Common myeloid progenitor, CD34-positive (primary cell): Measurements from ENCODE around the gene METTL24.

Experiments used
- CTCF ChIA-PET: fragments of 350-600 bp; sonication (Branson Sonifier 250); formaldehyde crosslinking; loops from one replicate; lab custom pipeline; 2021; ENCODE audit warnings: antibody characterized with exemption; lab: Charles Lee
- POLR2A ChIA-PET: fragments of 350-600 bp; sonication (Branson Sonifier 250); formaldehyde crosslinking; loops from one replicate; lab custom pipeline; 2021; ENCODE audit warnings: antibody characterized with exemption; lab: Charles Lee
- DNase-seq, 3 donors: peaks; one replicate each; pipeline versions ENCODE4 v3.0.0 to v3.0.0-alpha.2; 2013
- H3K27ac ChIP-seq, 2 experiments: 1 replicate in 1 of 2; 2 replicates in 1 of 2; pipeline ENCODE4 v1.7.0; 2013; ENCODE audit warnings: inconsistent platforms in 2 of 2, low read length in 2 of 2, mild to moderate bottlenecking in 2 of 2, low read depth in 1 of 2, moderate library complexity in 1 of 2; ENCODE audit not compliant: severe bottlenecking in 2 of 2, insufficient read depth in 1 of 2, poor library complexity in 1 of 2
- H3K27me3 ChIP-seq, 5 experiments: replicated peaks in 2 of 5; 1 replicate in 3 of 5; 2 replicates in 2 of 5; pipeline versions ENCODE4 v1.6.1 to v1.7.0; 2013; ENCODE audit warnings: low read length in 4 of 5, mild to moderate bottlenecking in 2 of 5, moderate library complexity in 2 of 5, inconsistent platforms in 1 of 5; ENCODE audit not compliant: insufficient read depth in 5 of 5, control insufficient read depth in 4 of 5
- H3K36me3 ChIP-seq, 4 experiments: 1 replicate in 2 of 4; 2 replicates in 2 of 4; pipeline versions ENCODE4 v1.6.1 to v1.7.0; 2013; ENCODE audit warnings: low read length in 3 of 4, control low read depth in 1 of 4, mild to moderate bottlenecking in 1 of 4; ENCODE audit not compliant: control insufficient read depth in 4 of 4, insufficient read depth in 4 of 4
- H3K4me1 ChIP-seq, 4 experiments: 1 replicate in 3 of 4; 2 replicates in 1 of 4; pipeline versions ENCODE4 v1.6.1 to v1.7.1; 2013; ENCODE audit warnings: low read length in 3 of 4, mild to moderate bottlenecking in 3 of 4, control low read depth in 1 of 4, inconsistent platforms in 1 of 4, moderate library complexity in 1 of 4; ENCODE audit not compliant: control insufficient read depth in 4 of 4, insufficient read depth in 4 of 4; ENCODE audit errors: control extremely low read depth in 1 of 4
- H3K4me3 ChIP-seq, 7 experiments: 1 replicate in 4 of 7; 2 replicates in 3 of 7; pipeline versions ENCODE4 v1.5.1 to v1.7.0; 2013; ENCODE audit warnings: mild to moderate bottlenecking in 7 of 7, low read length in 6 of 7, moderate library complexity in 6 of 7, inconsistent platforms in 2 of 7, low read depth in 2 of 7, control low read depth in 1 of 7; ENCODE audit not compliant: insufficient read depth in 4 of 7, control insufficient read depth in 1 of 7; ENCODE audit errors: extremely low read depth in 1 of 7
- H3K9me3 ChIP-seq, 5 experiments: 1 replicate in 4 of 5; 2 replicates in 1 of 5; pipeline versions ENCODE4 v1.6.1 to v1.7.1; 2013; ENCODE audit warnings: low read length in 4 of 5, mild to moderate bottlenecking in 2 of 5, inconsistent platforms in 1 of 5, low read depth in 1 of 5, moderate library complexity in 1 of 5; ENCODE audit not compliant: control insufficient read depth in 4 of 5, insufficient read depth in 2 of 5; ENCODE audit errors: control extremely low read depth in 1 of 5
- WGBS: methylation state at CpG from one replicate; pipeline ENCODE4 v1.1.5; 2013; ENCODE audit not compliant: insufficient coverage; 5-methylcytosine and 5-hydroxymethylcytosine counted together

METTL24 gene

DNA sequence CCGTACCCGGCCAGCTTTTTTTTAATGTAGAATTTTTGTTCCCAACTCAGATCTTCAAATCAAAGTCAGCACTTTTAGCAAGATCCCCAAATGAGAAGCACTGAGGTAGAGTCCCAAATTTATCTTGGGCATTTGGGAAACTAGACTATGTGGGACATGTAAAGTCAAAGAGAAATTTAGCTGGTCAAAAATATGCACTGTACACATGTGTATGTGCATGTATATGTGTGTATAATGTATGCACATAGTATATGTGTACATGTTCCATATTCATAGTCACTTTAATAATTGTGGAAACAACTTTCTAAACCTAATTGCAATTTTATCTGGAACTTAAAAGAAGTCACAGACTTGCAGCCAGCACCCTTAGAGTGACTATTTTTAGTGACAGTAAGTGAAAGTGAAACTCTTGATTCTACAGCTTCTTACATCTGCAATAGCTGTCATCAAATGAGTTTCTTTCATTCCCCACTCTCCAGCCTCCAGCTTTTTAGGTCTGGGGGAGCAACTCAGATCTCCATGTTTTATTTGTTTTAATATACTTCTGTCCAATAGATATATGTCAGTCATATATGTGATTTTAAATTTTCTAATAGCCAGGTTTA, 124.3 kb downstream of the METTL24 start:
- 100% methylated on average over 2 of the region's 2 CpGs for WGBS
- Histone ChIP-seq H3K9me3 (peaks cover 0 to 2% (median 0%) of the 10 kb centered on the region in 5 experiments), H3K27me3 (no peaks in the 10 kb centered on the region), H3K36me3 (peaks cover 3 to 15% (median 8%) of the 10 kb centered on the region in 4 experiments), H3K4me1 (peaks cover 0 to 9% (median 2%) of the 10 kb centered on the region in 4 experiments), H3K27ac (peak overlapping the region in 1 of 2 experiments; percentile 38), H3K4me3 (peak overlapping the region in 2 of 7 experiments; percentile 8 to 48)
- peak; percentile 39 to 83 (median 72) for DNase-seq
- ChIA-PET POLR2A (no interaction called here), CTCF (no interaction called here)

GRCh38 chr6:110232450-110232849, 125.7 kb downstream of the METTL24 start:
- peaks cover 0 to 9% (median 2%) of the 10 kb centered on the region in 4 experiments for H3K4me1 ChIP-seq
- peaks cover 0 to 2% (median 0%) of the 10 kb centered on the region in 5 experiments for H3K9me3 ChIP-seq
- H3K4me3 ChIP-seq: no peak overlapping the region
- H3K36me3 ChIP-seq: peaks cover 7 to 25% (median 15%) of the 10 kb centered on the region in 4 experiments
- WGBS: no CpG with 5 or more reads among the region's 2 CpGs
- DNase-seq: no peak
- POLR2A ChIA-PET: no interaction called here
- no peak overlapping the region for H3K27ac ChIP-seq
- CTCF ChIA-PET: no interaction called here
- no peaks in the 10 kb centered on the region for H3K27me3 ChIP-seq

DNA sequence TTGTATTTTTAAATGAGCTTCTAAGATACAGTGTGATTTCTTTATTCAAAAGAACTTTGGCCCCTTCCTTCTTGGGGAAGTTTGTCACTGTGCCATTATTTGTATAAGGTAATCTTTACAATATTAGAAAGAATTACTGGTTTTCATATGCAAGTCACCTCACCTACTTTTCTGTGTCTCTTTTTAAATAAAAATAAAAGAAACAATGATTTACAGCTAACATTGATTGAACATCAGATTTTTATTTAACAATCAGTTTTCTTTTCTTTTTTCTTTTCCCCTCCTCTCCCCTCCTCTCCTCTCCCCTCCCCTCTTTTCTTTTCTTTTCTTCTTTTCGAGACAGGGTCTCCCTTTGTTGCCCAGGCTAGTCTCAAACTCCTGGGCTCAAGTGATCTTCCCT, 131.9 kb downstream of the METTL24 start:
- Histone ChIP-seq H3K27ac (no peak overlapping the region), H3K36me3 (peaks cover 20 to 52% (median 35%) of the 10 kb centered on the region in 4 experiments), H3K27me3 (no peaks in the 10 kb centered on the region), H3K4me3 (no peak overlapping the region), H3K4me1 (no peaks in the 10 kb centered on the region), H3K9me3 (no peaks in the 10 kb centered on the region)
- DNase-seq: no peak
- ChIA-PET CTCF (interaction anchor here (1.1 kb wide), 1 partner anchor 12 kb away, joined by 3 read pairs; no protein-coding TSS in a partner anchor), POLR2A (no interaction called here)
- 100% methylated on average over 1 of the region's 1 CpG for WGBS

GRCh38 chr6:110221738-110222137, 136.4 kb downstream of the METTL24 start:
- ChIA-PET POLR2A (no interaction called here), CTCF (no interaction called here)
- Histone ChIP-seq H3K27ac (no peak overlapping the region), H3K27me3 (no peaks in the 10 kb centered on the region), H3K4me1 (no peaks in the 10 kb centered on the region), H3K9me3 (no peaks in the 10 kb centered on the region), H3K36me3 (peaks cover 12 to 55% (median 40%) of the 10 kb centered on the region in 4 experiments), H3K4me3 (no peak overlapping the region)
- DNase-seq: no peak

DNA sequence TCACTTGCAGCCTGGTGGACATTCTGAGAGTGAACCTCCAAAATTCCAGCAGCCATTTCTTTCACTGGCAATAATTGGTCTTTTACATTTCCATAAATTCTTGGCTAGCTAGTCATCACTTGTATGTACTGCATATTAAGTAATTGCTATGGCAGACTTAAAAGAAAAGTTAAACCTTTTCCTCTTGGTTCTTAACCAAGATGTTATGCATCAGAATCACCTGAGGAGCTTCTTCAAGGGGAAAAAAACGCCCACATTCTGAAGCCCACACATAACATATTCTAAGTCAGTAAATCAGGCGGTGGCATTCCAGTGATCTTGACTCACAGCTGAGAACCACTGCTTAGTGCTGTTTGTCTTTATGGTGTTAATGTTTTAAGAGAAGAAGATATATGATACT, 140.9 kb downstream of the METTL24 start:
- H3K27me3 ChIP-seq: no peaks in the 10 kb centered on the region
- WGBS: no CpG with 5 or more reads among the region's 2 CpGs
- H3K36me3 ChIP-seq: peaks cover 13 to 77% (median 51%) of the 10 kb centered on the region in 4 experiments
- no peaks in the 10 kb centered on the region for H3K9me3 ChIP-seq
- no peaks in the 10 kb centered on the region for H3K4me1 ChIP-seq
- ChIA-PET CTCF (interaction anchor here (1.4 to 2.5 kb wide), 2 partner anchors 10 to 35 kb away, joined by 3 to 10 read pairs; no protein-coding TSS in a partner anchor), POLR2A (no interaction called here)
- H3K27ac ChIP-seq: no peak overlapping the region
- no peak overlapping the region for H3K4me3 ChIP-seq
- no peak for DNase-seq

DNA sequence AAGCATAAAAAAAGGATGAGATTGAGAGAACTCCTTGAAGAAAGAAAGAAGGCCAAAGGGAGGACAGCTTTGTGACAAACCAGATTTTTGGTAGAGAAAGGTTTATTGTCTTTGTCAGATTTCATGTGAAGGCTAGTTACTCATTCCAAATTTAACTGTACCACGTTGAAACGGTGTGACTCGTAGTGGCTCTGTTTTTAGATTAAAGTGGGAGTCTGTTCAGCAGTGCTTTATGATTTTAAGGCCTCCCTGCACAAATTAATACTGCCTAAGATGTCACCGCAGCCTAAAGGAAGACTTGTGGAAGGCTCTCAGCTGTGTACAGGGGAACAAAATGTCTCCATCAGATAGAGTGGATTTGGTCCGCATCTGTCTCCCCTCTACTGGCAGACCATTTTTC, 142.0 kb downstream of the METTL24 start:
- Histone ChIP-seq H3K4me1 (no peaks in the 10 kb centered on the region), H3K9me3 (no peaks in the 10 kb centered on the region), H3K27me3 (no peaks in the 10 kb centered on the region), H3K4me3 (no peak overlapping the region), H3K27ac (no peak overlapping the region), H3K36me3 (peaks cover 15 to 76% (median 56%) of the 10 kb centered on the region in 4 experiments)
- 100% methylated on average over 1 of the region's 5 CpGs for WGBS
- ChIA-PET POLR2A (no interaction called here), CTCF (interaction anchor here (0.8 to 2.5 kb wide), 5 partner anchors 9 to 34 kb away, joined by 3 to 10 read pairs (median 3); no protein-coding TSS in a partner anchor)
- DNase-seq: no peak

DNA sequence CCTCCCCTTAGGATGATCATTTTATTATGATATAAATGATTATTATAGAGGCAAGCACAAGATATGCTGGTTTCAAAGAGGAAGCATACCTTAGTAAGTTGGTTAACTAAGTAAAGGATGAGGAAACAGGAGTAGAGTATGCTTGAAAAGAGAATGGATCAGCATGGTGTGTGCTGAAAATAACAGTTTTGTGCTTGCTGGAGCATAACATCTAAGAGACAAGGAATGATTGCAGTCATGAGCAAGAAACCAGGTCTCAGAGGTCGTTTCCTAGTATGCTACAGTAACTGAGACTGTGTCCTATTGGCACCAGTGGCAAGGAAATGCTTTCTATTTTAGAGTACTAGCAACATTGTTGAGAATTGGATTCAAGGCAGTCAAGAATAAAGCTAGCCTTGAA, 143.8 kb downstream of the METTL24 start:
- H3K27ac ChIP-seq: no peak overlapping the region
- H3K36me3 ChIP-seq: peaks cover 19 to 76% (median 57%) of the 10 kb centered on the region in 4 experiments
- H3K9me3 ChIP-seq: no peaks in the 10 kb centered on the region
- WGBS: 100% methylated on average over 1 of the region's 1 CpG
- ChIA-PET CTCF (interaction anchor here (1.3 to 2.6 kb wide), 2 partner anchors 12 to 36 kb away, joined by 3 to 8 read pairs; partner anchors contain the start of gene WASF1), POLR2A (no interaction called here)
- no peaks in the 10 kb centered on the region for H3K27me3 ChIP-seq
- DNase-seq: no peak
- H3K4me3 ChIP-seq: no peak overlapping the region
- no peaks in the 10 kb centered on the region for H3K4me1 ChIP-seq
